Hematopoietic multipotent progenitor cell treated with erythropoietin and hydrocortisone succinate and interleukin-3 and kit ligand, for 6 days (in vitro differentiated cells): ENCODE data around the gene CDC42EP5.

Experiments
- DNase-seq: peaks from one replicate; pipeline ENCODE4 v3.0.0-alpha.2; 2015

Gene CDC42EP5

GRCh38 chr19:54424201-54424600 is 48.9 kb downstream of the CDC42EP5 start:
- DNase-seq: no peak

GRCh38 chr19:54422136-54422535 is 51.0 kb downstream of the CDC42EP5 start:
- no peak for DNase-seq

- DNase-seq: no peak
Measured at GRCh38 chr19:54421521-54421920, 51.6 kb downstream of the CDC42EP5 start.

GRCh38 chr19:54421169-54421516 is 52.0 kb downstream of the CDC42EP5 start:
- no peak for DNase-seq

- no peak for DNase-seq
Measured at GRCh38 chr19:54420383-54421168, 52.5 kb downstream of the CDC42EP5 start.

GRCh38 chr19:54420068-54420382 is 53.1 kb downstream of the CDC42EP5 start:
- no peak for DNase-seq

- DNase-seq: no peak
Measured at GRCh38 chr19:54418930-54419800, 53.9 kb downstream of the CDC42EP5 start.

GRCh38 chr19:54418030-54418929 is 54.8 kb downstream of the CDC42EP5 start:
- DNase-seq: peak; percentile 59

GRCh38 chr19:54416695-54417491 is 56.2 kb downstream of the CDC42EP5 start:
- no peak for DNase-seq

GRCh38 chr19:54415901-54416673 is 57.0 kb downstream of the CDC42EP5 start:
- DNase-seq: no peak

- no peak for DNase-seq
Measured at GRCh38 chr19:54415208-54415900, 57.7 kb downstream of the CDC42EP5 start, which contains the start of gene TTYH1. Gene TTYH1 (plus strand): TSS chr19:54415464. CDS start chr19:54415553, 89 bp downstream.
